Right lobe of liver (tissue), 4 donors: ENCODE data around the gene TUFT1.
"Not testable (repeated sequence)": the region's sequence is repeated elsewhere in the genome, so short reads cannot be mapped to it uniquely, and the experiment has no call there.

ENCODE experiments used
- POLR2A ChIP-seq: fragments of 450-650 bp; IDR thresholded peaks from one replicate; pipeline ENCODE4 v1.6.1; 2017; ENCODE audit warnings: antibody characterized with exemption, mild to moderate bottlenecking
- TF ChIP-seq, protein P1 (sequence below), 4 donors: fragments of 200-600 bp in 3 of 4; fragments of 450-650 bp in 1 of 4; IDR thresholded peaks; one replicate each; pipeline versions ENCODE4 v1.5.1 to v1.8.0; 2016 to 2022; ENCODE audit warnings: antibody characterized with exemption in 4 of 4, mild to moderate bottlenecking in 2 of 4
- donor health status: DM: no; HTN: no; CAD: no.
- donor health status: DM: no; HTN: no; CAD: no.
- donor health status: DM: no; HTN: yes; CAD: no.

DNA sequence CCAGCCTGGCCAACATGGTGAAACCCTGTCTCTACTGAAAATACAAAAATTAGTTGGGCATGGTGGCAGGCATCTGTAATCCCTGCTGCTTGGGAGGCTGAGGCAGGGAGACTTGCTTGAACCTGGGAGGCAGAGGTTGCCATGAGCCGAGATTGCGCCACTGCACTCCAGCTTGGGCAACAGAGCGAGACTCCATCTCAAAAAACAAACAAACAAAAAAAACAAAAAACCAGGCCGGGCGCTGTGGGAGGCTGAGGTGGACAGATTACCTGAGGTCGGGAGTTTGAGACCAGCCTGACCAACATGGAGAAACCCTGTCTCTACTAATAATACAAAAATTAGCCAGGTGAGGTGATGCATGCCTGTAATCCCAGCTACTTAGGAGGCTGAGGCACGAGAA lies 17.7 kb upstream of the TUFT1 start:
- TF ChIP-seq POLR2A: not testable (repeated sequence)
- TF ChIP-seq, protein P1, sequence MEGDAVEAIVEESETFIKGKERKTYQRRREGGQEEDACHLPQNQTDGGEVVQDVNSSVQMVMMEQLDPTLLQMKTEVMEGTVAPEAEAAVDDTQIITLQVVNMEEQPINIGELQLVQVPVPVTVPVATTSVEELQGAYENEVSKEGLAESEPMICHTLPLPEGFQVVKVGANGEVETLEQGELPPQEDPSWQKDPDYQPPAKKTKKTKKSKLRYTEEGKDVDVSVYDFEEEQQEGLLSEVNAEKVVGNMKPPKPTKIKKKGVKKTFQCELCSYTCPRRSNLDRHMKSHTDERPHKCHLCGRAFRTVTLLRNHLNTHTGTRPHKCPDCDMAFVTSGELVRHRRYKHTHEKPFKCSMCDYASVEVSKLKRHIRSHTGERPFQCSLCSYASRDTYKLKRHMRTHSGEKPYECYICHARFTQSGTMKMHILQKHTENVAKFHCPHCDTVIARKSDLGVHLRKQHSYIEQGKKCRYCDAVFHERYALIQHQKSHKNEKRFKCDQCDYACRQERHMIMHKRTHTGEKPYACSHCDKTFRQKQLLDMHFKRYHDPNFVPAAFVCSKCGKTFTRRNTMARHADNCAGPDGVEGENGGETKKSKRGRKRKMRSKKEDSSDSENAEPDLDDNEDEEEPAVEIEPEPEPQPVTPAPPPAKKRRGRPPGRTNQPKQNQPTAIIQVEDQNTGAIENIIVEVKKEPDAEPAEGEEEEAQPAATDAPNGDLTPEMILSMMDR (IDR thresholded peaks at IDR 0.05): not testable (repeated sequence)
